H9 (cell line): ENCODE data around the gene BPIFB1. TPM values are rescaled to one million over a fixed set of nuclear protein-coding genes. Genes with fewer than 3 reads are reported as not detected.

Source experiments
- DNase-seq: peaks from one replicate; pipeline ENCODE4 v3.0.0-alpha.2; 2017
- H2AFZ ChIP-seq: one replicate; pipeline ENCODE4 v1.6.1; 2013; ENCODE audit warnings: mild to moderate bottlenecking, low read length, control low read depth, moderate library complexity
- H2AK5ac ChIP-seq: 2 replicates; pipeline ENCODE4 v1.6.1; 2013; ENCODE audit warnings: low read length, control low read depth, mixed read lengths; ENCODE audit not compliant: insufficient read length
- H2BK120ac ChIP-seq: one replicate; pipeline ENCODE4 v1.6.1; 2013; ENCODE audit warnings: low read depth, mild to moderate bottlenecking, low read length, control low read depth, inconsistent platforms; ENCODE audit not compliant: poor library complexity, severe bottlenecking
- H2BK12ac ChIP-seq: 2 replicates; pipeline ENCODE4 v1.6.1; 2013; ENCODE audit warnings: low read length, control low read depth, mixed read lengths, low read depth; ENCODE audit not compliant: insufficient read length
- H2BK15ac ChIP-seq: 2 replicates; pipeline ENCODE4 v1.6.1; 2013; ENCODE audit warnings: low read depth, low read length, control low read depth
- H2BK20ac ChIP-seq: one replicate; pipeline ENCODE4 v1.6.1; 2013; ENCODE audit warnings: low read depth, mild to moderate bottlenecking, low read length, control low read depth, inconsistent platforms; ENCODE audit not compliant: poor library complexity, severe bottlenecking
- H2BK5ac ChIP-seq: 2 replicates; pipeline ENCODE4 v1.6.1; 2013; ENCODE audit warnings: low read length, control low read depth, mixed read lengths; ENCODE audit not compliant: insufficient read length
- H3K14ac ChIP-seq: 2 replicates; pipeline ENCODE4 v1.6.1; 2013; ENCODE audit warnings: low read length, control low read depth; ENCODE audit not compliant: insufficient read depth
- H3K18ac ChIP-seq: 2 replicates; pipeline ENCODE4 v1.6.1; 2013; ENCODE audit warnings: low read depth, mild to moderate bottlenecking, mixed read lengths, low read length, control low read depth; ENCODE audit not compliant: insufficient read length
- H3K23ac ChIP-seq: 2 replicates; pipeline ENCODE4 v1.6.1; 2013; ENCODE audit warnings: low read length, control low read depth, mixed read lengths, low read depth; ENCODE audit not compliant: insufficient read length
- H3K23me2 ChIP-seq: 2 replicates; pipeline ENCODE4 v1.6.1; 2013; ENCODE audit warnings: low read depth, mild to moderate bottlenecking, mixed read lengths, low read length, control low read depth; ENCODE audit not compliant: insufficient read length, poor library complexity, severe bottlenecking
- H3K27ac ChIP-seq: 2 replicates; pipeline ENCODE4 v1.5.1; 2013; ENCODE audit warnings: low read length, control low read depth, mixed read lengths, low read depth; ENCODE audit not compliant: insufficient read length
- H3K27me3 ChIP-seq: 2 replicates; pipeline ENCODE4 v1.6.1; 2013; ENCODE audit warnings: low read length, control low read depth, inconsistent platforms; ENCODE audit not compliant: insufficient read depth
- H3K4ac ChIP-seq: 2 replicates; pipeline ENCODE4 v1.6.1; 2013; ENCODE audit warnings: low read depth, mild to moderate bottlenecking, control low read depth, inconsistent platforms, low read length, moderate library complexity
- H3K4me1 ChIP-seq: 2 replicates; pipeline ENCODE4 v1.6.1; 2013; ENCODE audit warnings: low read length, control low read depth, inconsistent platforms; ENCODE audit not compliant: insufficient read depth
- H3K4me2 ChIP-seq: 2 replicates; pipeline ENCODE4 v1.6.1; 2013; ENCODE audit warnings: low read length, control low read depth, mixed read lengths; ENCODE audit not compliant: insufficient read length, insufficient read depth
- H3K56ac ChIP-seq: 2 replicates; pipeline ENCODE4 v1.6.1; 2013; ENCODE audit warnings: low read depth, mild to moderate bottlenecking, mixed read lengths, low read length, control low read depth; ENCODE audit not compliant: insufficient read length
- H3K79me1 ChIP-seq: 2 replicates; pipeline ENCODE4 v1.6.1; 2013; ENCODE audit warnings: low read depth, mild to moderate bottlenecking, moderate library complexity, low read length, control low read depth, inconsistent platforms; ENCODE audit not compliant: insufficient read depth, poor library complexity, severe bottlenecking
- H3K79me2 ChIP-seq: 2 replicates; pipeline ENCODE4 v1.6.1; 2013; ENCODE audit warnings: low read length, control low read depth, inconsistent platforms; ENCODE audit not compliant: insufficient read depth
- H3K9ac ChIP-seq: 2 replicates; pipeline ENCODE4 v1.6.1; 2013; ENCODE audit warnings: low read length, control low read depth, mixed read lengths; ENCODE audit not compliant: insufficient read length; ENCODE audit errors: extremely low read depth
- H3K9me3 ChIP-seq: one replicate; pipeline ENCODE4 v1.6.1; 2013; ENCODE audit warnings: low read depth, low read length, inconsistent platforms; ENCODE audit not compliant: control insufficient read depth
- H3T11ph ChIP-seq: one replicate; pipeline ENCODE4 v1.6.1; 2013; ENCODE audit warnings: mild to moderate bottlenecking, low read length, control low read depth, inconsistent platforms
- H4K20me1 ChIP-seq: one replicate; pipeline ENCODE4 v1.6.1; 2013; ENCODE audit not compliant: control insufficient read depth, insufficient read length, insufficient read depth
- H4K5ac ChIP-seq: 2 replicates; pipeline ENCODE4 v1.6.1; 2013; ENCODE audit warnings: low read depth, mild to moderate bottlenecking, mixed read lengths, low read length, control low read depth; ENCODE audit not compliant: insufficient read length
- H4K8ac ChIP-seq: replicated peaks from 2 replicates; pipeline ENCODE4 v1.6.1; 2013; ENCODE audit warnings: low read length, control low read depth, mixed read lengths, low read depth; ENCODE audit not compliant: insufficient read length
- H4K91ac ChIP-seq: 2 replicates; pipeline ENCODE4 v1.6.1; 2013; ENCODE audit warnings: low read depth, mild to moderate bottlenecking, moderate library complexity, mixed read lengths, low read length, control low read depth; ENCODE audit not compliant: insufficient read length
- H3K27ac Mint-ChIP-seq, 3 experiments: 2 replicates in 2 of 3; 3 replicates in 1 of 3; pipeline ENCODE4 v1.8.0; 2020 to 2021; ENCODE audit warnings: mixed read lengths in 3 of 3, mild to moderate bottlenecking in 1 of 3, moderate library complexity in 1 of 3
- H3K27me3 Mint-ChIP-seq: 2 replicates; pipeline ENCODE4 v1.8.0; 2021; ENCODE audit warnings: low read depth, mild to moderate bottlenecking, moderate library complexity, mixed read lengths
- H3K36me3 Mint-ChIP-seq, 3 experiments: 2 replicates in 2 of 3; 3 replicates in 1 of 3; pipeline ENCODE4 v1.8.0; 2020 to 2021; ENCODE audit warnings: low read depth in 3 of 3, mixed read lengths in 3 of 3; ENCODE audit not compliant: insufficient read depth in 1 of 3
- H3K4me1 Mint-ChIP-seq, 2 experiments: 2 replicates each; pipeline ENCODE4 v1.8.0; 2020; ENCODE audit warnings: mixed read lengths in 2 of 2
- H3K4me3 Mint-ChIP-seq, 2 experiments: 2 replicates in 1 of 2; 3 replicates in 1 of 2; pipeline ENCODE4 v1.8.0; 2020 to 2021; ENCODE audit warnings: mild to moderate bottlenecking in 2 of 2, mixed read lengths in 2 of 2, moderate library complexity in 1 of 2
- H3K9me3 Mint-ChIP-seq, 2 experiments: 2 replicates in 1 of 2; 3 replicates in 1 of 2; pipeline ENCODE4 v1.8.0; 2020; ENCODE audit warnings: mild to moderate bottlenecking in 2 of 2, mixed read lengths in 2 of 2, moderate library complexity in 1 of 2
- CTCF ChIP-seq: fragments of 200-600 bp; sonication (generic); conservative IDR thresholded peaks from 3 replicates; pipeline ENCODE4 v1.8.0; 2021; ENCODE audit warnings: antibody characterized with exemption, mild to moderate bottlenecking
- WGBS: extraction: QIAGEN DNeasy Blood & Tissue Kit; methylation state at CpG from one replicate; pipeline ENCODE4 v1.1.7; 2013; ENCODE audit warnings: missing lambda C conversion rate, low lambda C conversion rate, mixed read lengths; ENCODE audit not compliant: insufficient read length; ENCODE audit errors: extremely low coverage; 5-methylcytosine and 5-hydroxymethylcytosine counted together
- total RNA-seq: library from RNA; stranded (reverse); gene quantifications from 2 replicates; pipeline ENCODE4 v1.2.1, GENCODE V29; 2021

BPIFB1 gene
- total RNA-seq, 1 experiment from 2014 or later = not detected

GRCh38 chr20:33337119-33337518 is 54.1 kb downstream of the BPIFB1 start:
- H3K27ac ChIP-seq = no peak overlapping the region
- no peak overlapping the region for H2AK5ac ChIP-seq
- H2AFZ ChIP-seq = no peak overlapping the region
- H2BK12ac ChIP-seq = no peak overlapping the region
- H4K5ac ChIP-seq = no peak overlapping the region
- Mint-ChIP-seq H3K36me3 (no peaks in the 10 kb centered on the region), H3K4me1 (peaks cover 0 to 8% of the 10 kb centered on the region in 2 experiments; a peak in 1 of 4 replicates), H3K27ac (no peak overlapping the region), H3K9me3 (no peaks in the 10 kb centered on the region; a peak in 1 of 5 replicates), H3K4me3 (no peak overlapping the region), H3K27me3 (peaks cover 7% of the 10 kb centered on the region)
- no peak overlapping the region for H3K4me2 ChIP-seq
- no peak overlapping the region for H2BK5ac ChIP-seq
- WGBS = no CpG with 5 or more reads among the region's 8 CpGs
- TF ChIP-seq CTCF = no peak
- no peak overlapping the region for H4K91ac ChIP-seq
- H3K79me2 ChIP-seq = no peaks in the 10 kb centered on the region
- no peak overlapping the region for H2BK20ac ChIP-seq
- H3K18ac ChIP-seq = no peak overlapping the region
- H3K4me1 ChIP-seq = no peaks in the 10 kb centered on the region
- no peak overlapping the region for H3K9ac ChIP-seq
- H3K79me1 ChIP-seq = no peaks in the 10 kb centered on the region
- no peaks in the 10 kb centered on the region for H3K9me3 ChIP-seq
- H2BK120ac ChIP-seq = no peak overlapping the region
- no peak for DNase-seq
- no peak overlapping the region for H4K8ac ChIP-seq
- no peak overlapping the region for H3K14ac ChIP-seq
- H4K20me1 ChIP-seq = no peaks in the 10 kb centered on the region
- H2BK15ac ChIP-seq = no peak overlapping the region
- no peak overlapping the region for H3K23ac ChIP-seq
- H3K4ac ChIP-seq = no peak overlapping the region
- no peaks in the 10 kb centered on the region; the same call in 1 of the 2 replicates for H3K27me3 ChIP-seq
- H3K23me2 ChIP-seq = no peaks in the 10 kb centered on the region
- no peak overlapping the region for H3T11ph ChIP-seq
- H3K56ac ChIP-seq = no peak overlapping the region
